H4 (cell line): Measurements from ENCODE around the gene CALR. TPM values are rescaled to one million over a fixed set of nuclear protein-coding genes. Genes with fewer than 3 reads are reported as not detected.
"Not testable (repeated sequence)": the region's sequence is repeated elsewhere in the genome, so short reads cannot be mapped to it uniquely, and the experiment has no call there.

Experiments used
- DNase-seq: peaks from one replicate; pipeline ENCODE4 v3.0.0-alpha.2; 2015; ENCODE audit warnings: low spot score
- total RNA-seq: library from RNA; depleted of rRNA; stranded (reverse); fragments of >200 nt; shearing (Covaris generic); gene quantifications from 2 replicates; pipeline ENCODE4 v1.2.3, GENCODE V29; 2014

The CALR gene
- total RNA-seq, 1 experiment from 2014 or later: 1,526 TPM

- DNase-seq: peak; percentile 91
These were observed 4.9 kb upstream of the CALR start, which contains the start of gene FARSA for GRCh38 chr19:12933287-12934072. FARSA (minus strand) TSS chr19:12933711; CDS start chr19:12933696, 15 bp downstream.

DNA sequence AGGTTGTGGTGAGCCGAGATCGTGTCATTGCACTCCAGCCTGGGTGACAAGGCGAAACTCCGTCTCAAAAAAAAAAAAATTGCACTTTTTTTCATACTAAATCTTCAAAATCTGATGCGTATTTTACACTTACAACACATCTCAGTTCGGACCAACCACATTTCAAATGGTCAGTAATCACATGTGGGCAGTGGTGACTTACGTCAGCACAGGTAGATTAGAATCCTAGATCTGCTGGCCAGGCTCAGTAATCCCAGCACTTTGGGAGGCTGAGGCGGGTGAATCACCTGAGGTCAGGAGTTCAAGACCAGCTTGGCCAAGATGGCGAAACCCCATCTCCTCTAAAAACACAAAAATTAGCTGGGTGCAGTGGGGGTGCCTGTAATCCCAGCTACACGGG lies 3.3 kb upstream of the CALR start:
- DNase-seq: no peak

DNA sequence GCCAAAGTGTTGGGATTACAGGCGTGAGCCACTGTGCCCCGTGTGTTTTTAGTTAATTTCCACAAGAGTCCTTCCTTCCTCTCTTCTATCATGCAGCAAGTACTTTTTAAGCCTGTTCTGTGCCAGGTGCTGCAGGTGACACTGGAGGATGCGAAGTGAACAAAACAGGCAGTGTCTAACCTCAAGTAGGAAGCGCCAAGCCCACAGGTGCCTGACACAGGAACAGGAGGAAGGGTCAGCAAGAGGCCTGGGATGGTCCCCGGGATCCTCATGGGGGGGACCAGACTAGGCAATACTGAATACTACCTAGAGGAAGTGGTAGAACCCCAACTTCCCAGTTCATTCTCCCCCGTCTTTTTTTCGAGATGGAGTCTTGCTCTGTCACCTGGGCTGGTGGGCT lies 1.8 kb upstream of the CALR start:
- DNase-seq: no peak

DNA sequence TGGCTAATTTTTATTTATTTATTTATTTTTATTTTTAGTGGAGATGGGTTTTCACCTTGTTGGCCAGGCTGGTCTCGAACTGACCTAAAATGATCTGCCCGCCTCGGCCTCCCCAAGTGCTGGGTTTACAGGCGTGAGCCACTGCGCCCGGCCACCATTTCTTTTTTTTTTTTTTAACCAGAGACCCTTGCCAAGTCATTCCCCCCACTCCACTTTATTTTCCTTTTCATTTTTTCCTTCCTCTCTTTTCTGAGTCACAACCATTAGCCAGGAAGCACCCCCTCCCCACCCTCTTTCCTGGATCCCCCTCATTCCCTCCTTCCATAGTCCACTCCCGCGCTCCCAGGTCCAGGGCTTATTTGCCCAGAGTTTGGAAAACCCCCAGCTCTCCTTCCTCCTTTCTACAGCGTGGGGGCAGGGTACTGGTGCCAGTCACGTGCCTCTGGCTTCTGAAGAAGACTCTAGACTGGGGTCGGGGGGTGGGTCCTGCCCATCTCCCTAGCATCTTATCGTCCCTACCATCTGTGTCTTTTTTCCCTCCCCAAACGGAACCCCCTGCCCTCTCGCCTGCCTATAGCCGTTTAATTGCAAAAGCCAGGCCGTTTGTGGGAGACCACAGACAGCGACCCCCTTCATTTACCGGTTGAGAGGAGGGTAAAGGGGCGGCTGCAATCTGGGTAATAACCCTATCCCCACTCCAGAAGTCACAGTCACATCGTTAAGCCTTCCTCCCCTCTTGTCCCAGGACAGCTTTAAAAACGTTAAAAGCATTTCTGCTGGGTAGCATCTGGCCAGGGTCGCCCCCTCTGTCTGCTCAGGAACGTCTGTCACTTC lies 1.1 kb upstream of the CALR start:
- no peak for DNase-seq

DNA sequence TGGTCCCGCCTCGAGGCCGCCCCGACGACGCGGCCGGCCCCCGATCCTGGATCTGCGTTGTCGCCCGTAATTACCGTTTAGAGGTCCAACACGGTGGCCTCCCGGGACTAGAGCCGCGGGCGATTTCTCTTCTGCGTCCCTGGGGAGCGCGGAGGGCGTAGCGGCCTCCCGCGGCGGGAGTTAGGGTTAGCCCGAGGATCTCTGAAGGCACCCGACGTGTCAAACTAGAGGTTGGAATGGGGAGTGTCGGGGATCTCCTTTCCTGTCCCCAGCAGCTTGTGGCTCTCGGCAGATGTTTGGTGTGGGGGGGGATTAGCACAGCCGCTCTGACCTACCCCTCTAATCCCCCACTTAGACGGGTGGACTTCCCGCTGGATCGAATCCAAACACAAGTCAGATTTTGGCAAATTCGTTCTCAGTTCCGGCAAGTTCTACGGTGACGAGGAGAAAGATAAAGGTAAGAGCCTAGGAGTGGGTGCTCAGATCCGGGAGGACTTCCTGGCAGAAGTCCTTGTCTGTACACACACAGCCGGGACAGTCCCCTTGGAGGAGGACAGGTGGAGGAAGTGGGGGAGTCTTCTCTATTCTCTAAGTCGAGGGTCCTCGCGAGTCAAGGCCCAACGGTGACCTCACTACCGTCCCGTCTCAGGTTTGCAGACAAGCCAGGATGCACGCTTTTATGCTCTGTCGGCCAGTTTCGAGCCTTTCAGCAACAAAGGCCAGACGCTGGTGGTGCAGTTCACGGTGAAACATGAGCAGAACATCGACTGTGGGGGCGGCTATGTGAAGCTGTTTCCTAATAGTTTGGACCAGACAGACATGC lies 581 bp downstream of the CALR start:
- no peak for DNase-seq

GRCh38 chr19:12939975-12940423 lies 1.6 kb downstream of the CALR start:
- DNase-seq: no peak

DNA sequence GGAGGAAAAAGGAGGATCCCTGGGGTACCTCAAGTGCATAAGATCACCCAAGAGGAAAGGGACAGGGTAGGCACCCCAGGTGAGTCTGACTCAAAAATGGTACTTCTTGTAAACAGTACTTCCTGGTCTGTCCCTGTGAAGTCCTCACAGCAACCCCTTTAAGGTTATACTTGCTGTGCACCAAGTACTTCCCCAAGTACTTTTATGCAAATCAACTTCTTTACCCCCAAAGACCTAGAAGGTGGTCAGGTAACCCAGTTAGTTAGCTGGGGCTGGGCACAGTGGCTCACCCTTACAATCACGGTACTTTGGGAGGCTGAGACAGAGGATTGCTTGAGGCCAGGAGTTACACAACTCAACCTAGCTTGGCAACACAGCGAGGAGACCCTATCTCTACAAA lies 2.5 kb downstream of the CALR start:
- DNase-seq: no peak

GRCh38 chr19:12943437-12944044 lies 5.1 kb downstream of the CALR start:
- DNase-seq: no peak

DNA sequence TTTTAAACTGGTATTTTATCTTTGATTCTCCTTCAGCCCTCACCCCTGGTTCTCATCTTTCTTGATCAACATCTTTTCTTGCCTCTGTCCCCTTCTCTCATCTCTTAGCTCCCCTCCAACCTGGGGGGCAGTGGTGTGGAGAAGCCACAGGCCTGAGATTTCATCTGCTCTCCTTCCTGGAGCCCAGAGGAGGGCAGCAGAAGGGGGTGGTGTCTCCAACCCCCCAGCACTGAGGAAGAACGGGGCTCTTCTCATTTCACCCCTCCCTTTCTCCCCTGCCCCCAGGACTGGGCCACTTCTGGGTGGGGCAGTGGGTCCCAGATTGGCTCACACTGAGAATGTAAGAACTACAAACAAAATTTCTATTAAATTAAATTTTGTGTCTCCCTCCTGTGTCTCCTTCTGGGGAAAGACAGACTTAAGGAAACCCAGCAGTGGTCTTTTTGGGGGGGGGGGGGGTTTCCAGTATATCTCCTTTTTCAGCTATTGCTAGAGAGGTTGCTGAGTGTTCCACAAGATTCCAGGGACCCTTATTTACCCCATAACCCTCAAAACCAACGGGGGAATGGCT lies 5.8 kb downstream of the CALR start:
- DNase-seq: no peak

GRCh38 chr19:12945479-12946091 lies 7.2 kb downstream of the CALR start, which contains the start of gene RAD23A:
RAD23A (plus strand) TSS chr19:12945862; CDS start chr19:12945949, 87 bp downstream.
- peak; percentile 99 for DNase-seq

DNA sequence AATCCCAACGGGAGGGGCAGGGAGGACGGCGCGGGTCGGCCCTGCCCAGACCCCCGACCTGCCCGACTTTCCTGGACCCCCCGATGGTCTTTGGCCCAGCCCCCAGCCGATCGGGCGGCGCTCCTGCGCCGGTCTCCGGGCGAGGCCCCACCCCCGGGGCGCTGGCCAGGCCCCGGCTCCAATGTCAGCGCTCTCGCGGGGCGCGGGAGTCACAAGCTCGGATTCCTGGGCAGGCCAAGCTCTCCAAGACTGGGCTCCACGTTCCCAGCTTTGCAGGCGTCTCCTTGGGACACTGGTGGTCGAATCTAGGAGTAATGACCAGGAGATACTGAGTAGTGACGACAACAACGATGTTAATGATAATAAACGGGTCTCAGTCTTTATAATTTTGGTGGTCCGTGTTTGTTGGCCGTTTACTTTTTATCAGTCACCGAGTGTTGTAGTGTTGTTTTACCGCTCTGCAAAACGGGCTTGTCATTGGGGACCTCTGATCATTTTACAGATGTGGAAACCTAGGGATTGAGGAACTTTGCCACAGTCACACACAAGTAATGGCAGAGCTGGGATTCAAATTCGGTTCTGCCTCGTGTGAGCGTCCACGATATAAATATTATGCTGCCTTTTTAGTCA lies 7.8 kb downstream of the CALR start:
- DNase-seq: no peak

GRCh38 chr19:12946731-12947496 lies 8.5 kb downstream of the CALR start:
- DNase-seq: no peak

GRCh38 chr19:12947702-12948611 lies 9.5 kb downstream of the CALR start:
- DNase-seq: no peak

- DNase-seq: no peak
These were observed 10.4 kb downstream of the CALR start for GRCh38 chr19:12948612-12949362.

GRCh38 chr19:12949363-12950283 lies 11.2 kb downstream of the CALR start:
- DNase-seq: no peak

DNA sequence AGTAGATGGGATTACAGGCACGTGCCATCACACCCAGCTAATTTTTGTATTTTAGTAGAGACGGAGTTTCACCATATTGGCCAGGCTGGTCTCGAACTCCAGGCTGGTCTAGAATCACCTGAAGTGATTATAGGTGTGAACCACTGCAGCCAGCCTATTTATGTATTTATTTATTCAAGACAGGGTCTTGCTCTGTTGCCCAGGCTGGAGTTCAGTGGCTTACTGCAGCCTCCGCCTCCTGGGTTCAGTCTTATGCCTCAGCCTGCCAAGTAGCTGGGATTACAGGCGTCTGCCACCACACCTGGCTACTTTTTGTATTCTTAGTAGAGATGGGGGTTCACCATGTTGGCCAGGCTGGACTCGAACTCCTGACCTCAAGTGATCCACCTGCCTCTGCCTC lies 13.6 kb downstream of the CALR start:
- DNase-seq: not testable (repeated sequence)
